ENCODE data around the gene RAD18. TPM values are rescaled to one million over a fixed set of nuclear protein-coding genes. Genes with fewer than 3 reads are reported as not detected.

The RAD18 gene
- polyA plus RNA-seq, 12 donors: 4.3 to 12.9 (median 7.4) TPM; not detected in 1

DNA sequence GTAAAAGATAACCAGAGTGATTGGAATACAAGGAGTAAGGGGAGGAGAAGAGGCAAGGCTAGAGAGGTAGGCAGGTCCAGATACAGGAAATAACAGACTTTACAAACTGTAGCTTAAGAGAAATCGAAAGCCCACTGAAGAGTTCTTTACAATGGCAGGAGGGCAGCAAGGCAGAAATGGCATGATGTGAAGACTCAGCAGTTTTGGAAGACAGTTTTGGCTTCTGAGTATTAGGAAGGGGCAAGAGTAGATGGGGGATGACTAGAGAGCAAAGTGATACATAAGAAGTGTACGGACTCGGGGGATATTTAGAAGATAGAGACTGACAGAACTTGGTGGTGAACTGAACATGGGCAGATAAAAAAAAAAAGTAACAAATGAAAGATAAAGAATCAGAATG lies 54.1 kb downstream of the RAD18 start:
- DNase-seq: no peak

GRCh38 chr3:8903191-8903590 lies 60.1 kb downstream of the RAD18 start:
- no peak for DNase-seq

DNA sequence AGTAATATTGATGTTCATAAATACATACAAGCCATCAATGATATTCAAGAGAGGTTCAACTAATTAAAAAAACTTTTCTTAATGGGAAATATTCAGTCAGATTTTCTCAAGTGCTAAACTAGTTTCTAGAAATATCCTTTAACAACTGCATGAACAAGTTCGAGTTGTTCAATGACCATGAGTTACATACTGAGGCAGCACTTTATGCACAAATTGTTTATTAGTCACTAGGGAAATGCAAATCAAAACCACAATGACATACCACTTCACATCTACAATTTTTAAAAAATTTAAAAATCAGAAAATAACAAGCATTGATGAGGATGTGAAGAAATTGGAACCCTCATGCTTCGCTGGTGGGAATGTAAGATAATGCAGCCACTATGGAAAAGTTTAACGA lies 62.4 kb downstream of the RAD18 start:
- no peak for DNase-seq

DNA sequence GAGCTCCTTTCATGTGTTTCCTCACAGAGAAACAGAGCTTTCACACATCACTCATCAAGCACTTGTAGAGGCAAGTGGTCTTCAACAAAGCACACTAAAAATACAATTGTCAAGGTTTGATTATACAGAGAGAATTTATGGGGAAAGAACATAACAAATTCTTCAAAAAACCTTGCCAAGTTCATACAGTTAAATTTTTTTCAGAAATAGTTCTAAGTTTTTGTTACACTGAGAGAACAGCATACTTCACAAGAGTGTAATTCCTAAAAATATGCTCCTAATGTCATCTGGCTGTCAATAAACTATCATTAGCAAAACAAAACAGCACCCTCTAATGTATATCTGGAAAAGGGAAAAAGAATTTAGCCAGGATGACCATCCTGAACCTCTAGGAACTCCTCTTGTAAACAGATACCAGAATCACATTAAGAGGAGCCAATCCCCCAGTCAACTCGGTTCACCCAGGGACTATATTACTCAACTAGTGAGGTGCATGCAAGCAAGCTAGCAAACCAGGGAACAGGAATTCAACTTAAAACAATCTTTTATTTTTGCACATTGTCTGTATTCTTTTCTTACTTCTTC lies 63.3 kb downstream of the RAD18 start:
- DNase-seq: no peak

- DNase-seq: no peak
These were observed 67.4 kb downstream of the RAD18 start for GRCh38 chr3:8895829-8896228.

DNA sequence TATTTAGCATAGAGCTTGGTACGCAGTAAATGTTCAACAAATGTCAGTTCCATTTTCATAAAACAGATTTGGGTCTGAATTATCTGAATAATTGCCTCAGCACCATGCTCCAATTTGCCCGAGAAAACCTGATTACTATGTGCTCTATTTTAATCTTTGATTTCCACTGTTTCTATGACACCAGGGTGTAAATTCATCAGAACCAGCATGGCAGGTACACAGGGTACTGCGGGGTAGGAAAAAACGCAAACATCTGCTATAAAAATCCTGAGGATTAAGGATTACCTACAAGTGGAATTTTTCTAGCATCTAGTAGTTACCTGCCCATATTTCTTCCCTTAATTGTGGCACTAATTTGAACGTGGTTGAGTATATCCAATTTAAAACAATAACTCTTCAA lies 70.3 kb downstream of the RAD18 start:
- DNase-seq: no peak

DNA sequence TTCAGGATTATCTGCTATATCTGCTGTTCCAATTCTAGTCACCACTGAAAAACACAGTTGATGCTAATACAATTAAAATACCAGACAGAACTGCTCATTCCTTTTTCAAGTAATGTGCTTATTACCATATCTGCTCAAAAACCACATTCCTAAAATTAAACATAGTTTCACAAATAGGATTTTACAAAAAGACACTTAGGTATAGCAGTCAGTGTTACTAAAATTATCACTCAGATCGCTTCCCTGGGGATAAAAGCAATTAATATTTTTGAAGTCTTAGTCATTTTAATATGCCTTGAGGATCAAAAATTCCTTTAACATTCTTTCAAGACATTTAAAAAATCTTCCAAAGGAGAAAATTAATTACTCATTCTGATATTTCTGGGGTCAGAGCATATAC lies 71.5 kb downstream of the RAD18 start:
- DNase-seq: no peak

- no peak for DNase-seq
These were observed 72.0 kb downstream of the RAD18 start for GRCh38 chr3:8891303-8891702.

DNA sequence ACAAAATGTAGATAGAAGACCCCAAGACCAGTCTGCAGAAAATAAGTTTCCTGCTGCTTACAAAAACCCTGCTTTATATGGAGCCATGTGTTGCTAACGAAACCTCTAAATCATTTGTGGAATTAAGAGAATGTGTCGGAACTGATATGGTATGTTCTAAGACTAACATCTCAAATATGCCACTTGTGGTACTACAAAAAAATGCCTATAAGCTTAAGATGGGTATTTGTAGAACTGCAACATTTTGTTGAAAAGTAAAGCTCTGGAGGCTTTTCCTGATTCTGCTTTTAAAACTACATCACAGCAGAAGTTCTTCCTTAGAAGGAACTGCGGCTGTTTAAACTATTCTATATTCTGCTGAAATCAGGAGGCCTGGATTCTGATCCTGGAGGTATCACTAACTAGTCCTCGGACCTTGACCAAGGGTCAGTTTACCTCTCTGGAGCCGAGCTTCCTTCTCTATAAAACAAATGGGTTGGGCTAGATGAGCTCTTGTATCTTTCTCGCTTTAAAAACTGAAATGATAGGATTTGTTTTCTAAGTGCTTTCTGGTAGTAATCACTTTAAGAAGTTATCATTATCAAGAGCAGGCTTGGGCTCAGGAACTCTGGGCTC lies 74.9 kb downstream of the RAD18 start:
- no peak for DNase-seq

DNA sequence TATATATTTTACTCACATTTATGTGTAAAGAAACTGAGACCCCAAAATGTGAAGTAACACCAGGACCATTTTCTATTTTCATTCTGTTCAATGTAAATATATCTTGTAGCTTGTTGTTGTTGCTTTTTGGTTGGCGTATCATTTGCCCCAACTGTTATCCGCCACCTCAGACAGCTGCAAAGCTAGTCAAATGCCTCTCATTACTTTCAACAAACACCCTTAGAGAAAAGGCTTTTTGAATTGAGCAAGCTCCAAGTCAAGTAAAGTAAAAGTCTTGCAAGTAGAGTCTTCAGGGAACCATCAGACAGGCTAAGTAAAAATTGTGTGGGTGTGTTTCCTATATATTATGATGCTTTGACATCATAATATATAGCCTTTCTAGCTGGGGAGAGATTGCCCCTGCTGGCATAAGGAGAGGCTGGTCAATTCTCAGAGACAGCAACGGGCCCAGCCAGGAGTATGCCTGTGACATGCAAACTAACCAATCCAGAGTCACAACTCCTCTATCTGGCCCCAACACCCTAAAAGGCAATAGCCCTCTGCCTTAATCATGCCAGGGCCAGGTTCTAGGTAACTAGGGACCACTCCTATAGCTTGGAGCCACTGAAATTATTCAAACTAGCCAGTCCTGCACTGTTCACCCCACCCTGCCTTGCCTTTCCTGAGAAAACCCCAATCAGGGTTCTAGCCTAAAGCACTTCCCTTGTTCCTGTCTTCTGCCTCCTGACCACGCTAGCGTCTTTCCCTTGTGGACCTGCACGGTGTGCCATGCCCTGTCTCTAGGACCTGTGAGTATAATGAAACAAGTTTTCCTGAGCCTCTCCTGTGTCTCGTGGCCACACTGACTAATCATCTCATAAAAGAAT lies 75.6 kb downstream of the RAD18 start:
- DNase-seq: no peak

- no peak for DNase-seq
These were observed 76.7 kb downstream of the RAD18 start for GRCh38 chr3:8886546-8886945.

GRCh38 chr3:8885536-8886316 lies 77.5 kb downstream of the RAD18 start:
- DNase-seq: no peak

DNA sequence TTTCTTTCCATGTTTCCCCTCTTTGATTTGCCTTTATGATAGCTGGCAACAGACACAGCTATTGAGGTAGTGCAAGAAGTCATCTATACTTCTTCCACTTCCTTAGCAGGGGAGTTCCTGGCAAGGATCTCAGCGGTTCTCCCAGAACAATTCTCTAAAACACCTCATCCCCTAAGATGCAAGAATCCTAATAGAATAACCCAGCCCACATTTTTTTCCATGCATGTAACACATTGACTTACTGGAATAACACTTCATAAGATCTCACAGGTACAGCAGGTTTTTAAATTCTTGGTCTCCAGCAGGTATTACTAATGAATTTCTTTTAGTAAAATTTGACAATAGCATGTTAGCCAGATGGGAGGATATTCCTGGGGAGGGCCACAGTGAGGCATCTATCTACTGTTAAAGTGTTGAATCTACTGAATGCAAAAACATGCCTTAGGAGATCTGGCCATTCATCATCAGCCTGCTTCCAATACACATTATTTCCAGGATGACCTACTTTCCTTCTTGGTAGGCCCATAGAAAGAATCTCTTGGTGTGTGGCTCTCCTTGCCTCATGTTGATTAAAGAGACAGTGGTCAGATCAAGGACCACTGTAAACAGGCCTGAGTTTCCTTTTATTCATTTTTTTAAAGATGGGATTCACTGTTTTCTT lies 78.5 kb downstream of the RAD18 start:
- no peak for DNase-seq

DNA sequence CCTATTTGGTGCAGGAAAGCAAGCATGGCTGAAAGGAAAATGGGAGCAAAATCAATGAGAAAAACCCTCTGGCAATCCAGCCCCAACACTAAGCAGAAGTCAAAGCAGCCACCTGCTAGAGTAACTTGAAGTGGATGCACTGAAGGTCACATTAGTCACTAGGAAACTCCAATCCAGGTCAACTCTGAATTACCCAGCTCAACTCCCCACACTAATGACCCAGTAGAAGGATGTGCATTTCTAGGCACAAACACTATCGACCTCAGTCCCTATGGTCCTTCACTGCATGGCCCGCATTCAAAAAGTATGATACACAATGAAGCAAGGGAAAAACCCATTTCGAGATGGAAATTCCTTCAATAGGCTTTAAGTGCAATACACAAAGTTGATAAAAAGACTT lies 80.6 kb downstream of the RAD18 start:
- DNase-seq: no peak

DNA sequence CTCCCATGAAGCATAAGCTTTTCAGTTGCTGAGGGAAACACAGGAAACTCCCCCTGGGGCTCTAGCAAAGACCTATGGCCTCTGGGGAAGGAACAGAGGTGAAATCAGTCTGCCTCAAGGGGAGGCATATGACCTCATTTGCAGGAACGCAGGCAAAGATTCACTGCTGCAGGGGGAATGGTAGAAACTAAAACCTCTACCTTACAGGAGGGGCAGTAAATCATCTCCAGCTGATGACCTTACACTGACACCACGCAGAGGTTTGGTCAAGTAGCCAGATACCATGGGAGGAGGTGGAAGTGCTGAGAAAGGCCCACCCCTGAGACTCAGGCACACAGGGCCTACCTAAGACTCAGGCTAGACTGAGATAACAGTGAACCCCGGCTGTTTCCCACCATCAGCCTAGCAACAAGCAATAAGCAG lies 81.1 kb downstream of the RAD18 start:
- DNase-seq: no peak

DNA sequence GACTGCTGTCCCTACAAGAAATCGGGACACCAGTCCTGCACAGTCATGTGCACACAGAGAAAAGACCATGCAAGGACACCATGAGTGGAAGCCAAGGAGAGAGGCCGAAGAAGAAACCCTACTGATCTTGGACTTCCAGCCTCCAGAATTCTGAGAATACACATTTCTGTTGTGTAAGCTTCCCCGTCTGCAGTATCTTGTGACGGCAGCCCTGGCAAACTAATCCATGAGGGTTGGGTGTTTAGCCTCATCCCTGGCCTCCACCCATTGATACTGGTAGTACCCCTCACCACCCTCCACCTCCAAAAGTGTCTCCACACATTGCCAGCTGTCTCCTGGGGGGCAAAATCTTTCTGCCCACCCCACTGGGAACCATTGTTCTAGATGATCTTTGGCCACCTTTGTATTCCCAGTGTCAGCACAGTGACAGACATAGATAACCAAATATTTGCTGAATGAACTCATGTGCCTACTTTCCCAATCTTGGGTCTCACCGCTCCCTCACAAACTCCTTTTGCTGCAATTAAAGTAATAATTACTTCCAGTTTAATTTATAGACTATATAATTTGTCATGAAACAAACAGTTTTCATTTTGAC lies 83.8 kb downstream of the RAD18 start:
- no peak for DNase-seq

DNA sequence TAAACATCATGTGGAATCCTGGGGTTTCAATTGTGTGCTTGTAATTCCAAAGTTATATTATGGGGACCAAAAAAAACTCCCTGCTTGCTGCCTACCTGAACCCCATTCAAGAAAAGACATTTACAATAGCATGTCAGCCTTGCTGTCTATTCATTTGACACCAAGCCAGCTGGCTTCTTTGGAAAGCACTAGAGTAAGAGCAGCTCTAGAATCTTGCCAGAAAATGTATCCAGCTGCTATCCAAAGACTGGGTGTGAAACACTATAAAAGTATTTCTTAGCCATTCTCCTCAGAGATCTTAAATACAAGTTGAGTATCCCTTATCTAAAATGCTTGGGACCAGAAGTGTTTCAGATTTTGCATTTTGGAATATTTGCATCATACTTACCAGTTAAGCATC lies 87.4 kb downstream of the RAD18 start:
- peak; percentile 28 for DNase-seq

- no peak for DNase-seq
These were observed 89.5 kb downstream of the RAD18 start for GRCh38 chr3:8873740-8874139.

DNA sequence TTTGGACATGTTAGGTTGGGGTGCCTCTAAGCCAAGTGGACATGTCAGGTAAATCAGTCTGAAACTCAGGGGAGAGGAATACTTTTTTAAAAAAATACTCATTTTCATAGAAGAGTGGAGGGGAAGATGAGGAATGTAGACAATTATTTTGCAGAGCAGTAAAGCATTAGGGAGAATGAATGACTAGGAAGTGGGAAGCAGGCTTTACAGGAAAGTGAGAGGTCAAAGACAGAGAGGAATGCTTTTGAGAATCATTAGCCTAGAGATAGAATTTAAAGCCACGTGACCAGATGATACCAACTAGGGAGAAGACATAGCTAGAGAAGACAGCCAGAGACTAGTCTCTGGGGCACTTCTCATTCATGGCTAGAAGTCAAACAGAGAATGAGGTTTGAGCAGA lies 91.0 kb downstream of the RAD18 start:
- no peak for DNase-seq

DNA sequence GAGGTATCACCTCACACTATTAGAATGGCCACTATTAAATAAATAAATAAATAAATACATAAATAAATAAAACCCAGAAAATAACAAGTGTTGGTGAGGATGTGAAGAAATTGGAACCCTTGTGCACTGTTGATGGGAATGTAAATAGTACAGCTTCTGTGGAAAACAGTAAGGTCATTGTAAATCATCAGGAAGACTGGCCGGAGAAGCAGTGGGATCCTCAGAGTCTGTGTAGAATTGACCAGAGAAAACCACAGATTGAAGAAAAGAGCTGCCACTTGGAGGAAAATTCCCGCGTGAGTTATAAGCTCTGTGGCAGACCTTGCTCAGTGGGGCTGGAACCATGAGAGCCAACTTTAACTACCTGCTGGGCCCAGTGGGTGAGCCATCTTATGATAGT lies 92.0 kb downstream of the RAD18 start:
- no peak for DNase-seq

DNA sequence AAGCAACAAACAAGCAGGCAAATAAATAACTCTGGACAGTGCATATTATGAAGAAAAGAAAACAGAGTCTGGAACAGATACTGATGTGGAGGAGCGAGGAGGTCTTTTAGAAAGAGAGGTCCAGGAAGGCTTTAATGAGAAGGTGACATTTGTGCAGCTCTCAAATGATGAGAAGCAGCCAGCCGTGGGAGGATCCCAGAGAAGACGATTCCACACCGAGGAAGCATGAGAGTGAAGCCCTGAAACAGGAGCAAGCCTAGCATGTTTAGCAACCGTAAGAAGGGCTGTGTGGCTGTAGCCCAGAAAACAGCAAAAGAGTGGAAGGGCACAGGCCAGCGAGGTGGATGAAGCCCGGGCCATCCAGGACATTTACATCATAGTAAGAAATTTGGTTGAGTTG lies 93.1 kb downstream of the RAD18 start:
- DNase-seq: no peak

All from muscle of arm (tissue), 12 donors.